SK-N-SH treated with all-trans-retinoic acid at 6 μM for 48 hours (cell line): ENCODE results near the gene C18orf32.

Experiments
- ATAC-seq: fragments of 200-7000 bp; cut with Tn5 transposase; 3 replicates; pipeline ENCODE4 v1.9.1; 2020; ENCODE audit warnings: mild to moderate bottlenecking, moderate library complexity
- BACH2 ChIP-seq: fragments of 250-450 bp; sonication (Bioruptor Pico); IDR thresholded peaks from 2 replicates; pipeline ENCODE4 v1.9.0; 2021; ENCODE audit warnings: mild to moderate bottlenecking, borderline replicate concordance
- CSDC2 ChIP-seq: fragments of 250-450 bp; sonication (Bioruptor Pico); IDR thresholded peaks from 2 replicates; pipeline ENCODE4 v1.5.0; 2020; ENCODE audit warnings: mild to moderate bottlenecking, moderate library complexity
- ESRRG ChIP-seq: fragments of 250-450 bp; sonication (Bioruptor Pico); IDR thresholded peaks from 2 replicates; pipeline ENCODE4 v1.6.1; 2021; ENCODE audit warnings: mild to moderate bottlenecking
- GLIS3 ChIP-seq: fragments of 250-450 bp; sonication (Bioruptor Pico); IDR thresholded peaks from 2 replicates; pipeline ENCODE4 v1.5.0; 2020; ENCODE audit warnings: mild to moderate bottlenecking, moderate library complexity
- ISL1 ChIP-seq: fragments of 250-450 bp; sonication (Bioruptor Pico); IDR thresholded peaks from 2 replicates; pipeline ENCODE4 v2.1.2; 2022; ENCODE audit warnings: mild to moderate bottlenecking, moderate library complexity
- OSR1 ChIP-seq: fragments of 250-450 bp; sonication (Bioruptor Pico); IDR thresholded peaks from 2 replicates; pipeline ENCODE4 v1.8.0; 2022; ENCODE audit warnings: moderate library complexity, mild to moderate bottlenecking, inconsistent platforms
- PPARA ChIP-seq: fragments of 250-450 bp; sonication (Bioruptor Pico); IDR thresholded peaks from 2 replicates; pipeline ENCODE4 v1.5.0; 2020; ENCODE audit warnings: mild to moderate bottlenecking, borderline replicate concordance
- RARB ChIP-seq: fragments of 250-450 bp; sonication (Bioruptor Pico); IDR thresholded peaks from 2 replicates; pipeline ENCODE4 v1.8.0; 2021; ENCODE audit warnings: mild to moderate bottlenecking, moderate library complexity
- SNAI2 ChIP-seq: fragments of 250-450 bp; sonication (Bioruptor Pico); IDR thresholded peaks from 2 replicates; pipeline ENCODE4 v1.5.0; 2020; ENCODE audit warnings: mild to moderate bottlenecking, moderate library complexity
- TCF4 ChIP-seq: fragments of 250-450 bp; sonication (Bioruptor Pico); IDR thresholded peaks from 2 replicates; pipeline ENCODE4 v1.8.0; 2021; ENCODE audit warnings: mild to moderate bottlenecking, moderate library complexity, borderline replicate concordance
- TOX ChIP-seq: fragments of 250-450 bp; sonication (Bioruptor Pico); IDR thresholded peaks from 2 replicates; pipeline ENCODE4 v1.8.0; 2021; ENCODE audit warnings: mild to moderate bottlenecking, moderate library complexity, borderline replicate concordance
- ZFP30 ChIP-seq: fragments of 450-650 bp; formaldehyde crosslinking; IDR thresholded peaks from 2 replicates; pipeline ENCODE4 v1.5.0; 2022; ENCODE audit warnings: mild to moderate bottlenecking, moderate library complexity
- ZNF565 ChIP-seq: fragments of 450-650 bp; formaldehyde crosslinking; conservative IDR thresholded peaks from 2 replicates; pipeline ENCODE4 v1.5.0; 2020; ENCODE audit warnings: low read depth, mild to moderate bottlenecking, moderate library complexity
- TF ChIP-seq, protein P1 (sequence below): fragments of 250-450 bp; sonication (Bioruptor Pico); IDR thresholded peaks from 2 replicates; pipeline ENCODE4 v1.5.1; 2021; ENCODE audit warnings: mild to moderate bottlenecking, moderate library complexity
- TF ChIP-seq, protein P2 (sequence below): fragments of 250-450 bp; sonication (Bioruptor Pico); IDR thresholded peaks from 2 replicates; pipeline ENCODE4 v1.5.1; 2020; ENCODE audit warnings: low read depth, mild to moderate bottlenecking, moderate library complexity
- TF ChIP-seq, protein P3 (sequence below): fragments of 250-450 bp; sonication (Bioruptor Pico); IDR thresholded peaks from 2 replicates; pipeline ENCODE4 v1.5.0; 2020; ENCODE audit warnings: mild to moderate bottlenecking, moderate library complexity

The C18orf32 gene

DNA sequence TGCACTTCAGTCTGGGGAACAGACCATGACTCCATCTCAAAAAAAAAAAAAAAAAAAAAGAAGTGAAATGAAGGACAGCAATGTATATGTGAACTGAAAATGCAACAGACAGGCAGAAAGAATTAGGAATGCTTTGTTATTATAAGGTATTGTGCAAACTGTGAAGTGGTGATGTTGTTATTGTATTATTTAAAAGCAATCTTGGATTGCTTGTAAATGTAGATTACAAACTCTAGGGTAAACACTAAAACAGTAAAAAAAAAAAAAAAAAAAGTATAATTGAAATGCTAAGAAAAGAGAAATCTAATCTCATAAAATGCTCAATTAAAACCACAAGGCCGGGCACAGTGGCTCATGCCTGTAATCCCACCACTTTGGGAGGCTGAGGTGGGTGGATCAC is 51.9 kb downstream of the C18orf32 start:
- no peak for ATAC-seq
- no peak for TF ChIP-seq ZNF565 (CRISPR knock-in tag)
- TF ChIP-seq, all 23 proteins: peak for 0

DNA sequence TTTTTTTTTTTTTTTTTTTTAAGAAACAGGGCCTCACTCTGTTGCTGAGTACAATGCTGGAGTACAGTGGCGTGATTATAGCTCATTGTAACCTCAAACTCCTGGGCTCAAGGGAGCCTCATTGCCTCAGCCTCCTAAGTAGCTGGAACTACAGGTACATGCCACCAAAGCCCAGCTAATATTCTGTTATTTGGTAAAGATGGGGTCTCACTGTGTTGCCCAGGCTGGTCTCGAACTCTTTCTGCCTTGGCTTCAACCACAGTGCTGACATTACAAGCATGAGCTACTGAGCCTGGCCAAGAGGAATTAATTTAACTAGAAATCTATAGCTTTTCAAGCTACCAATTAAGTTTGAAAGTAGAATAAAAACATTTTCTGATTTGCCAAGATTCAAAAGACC is 54.4 kb downstream of the C18orf32 start:
- TF ChIP-seq ISL1 (no peak), TCF4 (no peak), CSDC2 (CRISPR knock-in tag) (no peak), ZNF565 (CRISPR knock-in tag) (no peak), ESRRG (no peak)
- TF ChIP-seq, protein P1, sequence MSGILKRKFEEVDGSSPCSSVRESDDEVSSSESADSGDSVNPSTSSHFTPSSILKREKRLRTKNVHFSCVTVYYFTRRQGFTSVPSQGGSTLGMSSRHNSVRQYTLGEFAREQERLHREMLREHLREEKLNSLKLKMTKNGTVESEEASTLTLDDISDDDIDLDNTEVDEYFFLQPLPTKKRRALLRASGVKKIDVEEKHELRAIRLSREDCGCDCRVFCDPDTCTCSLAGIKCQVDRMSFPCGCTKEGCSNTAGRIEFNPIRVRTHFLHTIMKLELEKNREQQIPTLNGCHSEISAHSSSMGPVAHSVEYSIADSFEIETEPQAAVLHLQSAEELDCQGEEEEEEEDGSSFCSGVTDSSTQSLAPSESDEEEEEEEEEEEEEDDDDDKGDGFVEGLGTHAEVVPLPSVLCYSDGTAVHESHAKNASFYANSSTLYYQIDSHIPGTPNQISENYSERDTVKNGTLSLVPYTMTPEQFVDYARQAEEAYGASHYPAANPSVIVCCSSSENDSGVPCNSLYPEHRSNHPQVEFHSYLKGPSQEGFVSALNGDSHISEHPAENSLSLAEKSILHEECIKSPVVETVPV (CRISPR knock-in tag) = no peak
- TF ChIP-seq, protein P2, sequence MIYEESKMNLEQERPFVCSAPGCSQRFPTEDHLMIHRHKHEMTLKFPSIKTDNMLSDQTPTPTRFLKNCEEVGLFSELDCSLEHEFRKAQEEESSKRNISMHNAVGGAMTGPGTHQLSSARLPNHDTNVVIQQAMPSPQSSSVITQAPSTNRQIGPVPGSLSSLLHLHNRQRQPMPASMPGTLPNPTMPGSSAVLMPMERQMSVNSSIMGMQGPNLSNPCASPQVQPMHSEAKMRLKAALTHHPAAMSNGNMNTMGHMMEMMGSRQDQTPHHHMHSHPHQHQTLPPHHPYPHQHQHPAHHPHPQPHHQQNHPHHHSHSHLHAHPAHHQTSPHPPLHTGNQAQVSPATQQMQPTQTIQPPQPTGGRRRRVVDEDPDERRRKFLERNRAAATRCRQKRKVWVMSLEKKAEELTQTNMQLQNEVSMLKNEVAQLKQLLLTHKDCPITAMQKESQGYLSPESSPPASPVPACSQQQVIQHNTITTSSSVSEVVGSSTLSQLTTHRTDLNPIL (CRISPR knock-in tag) = no peak
- TF ChIP-seq, all 23 proteins: peak for 0
- no peak for ATAC-seq

DNA sequence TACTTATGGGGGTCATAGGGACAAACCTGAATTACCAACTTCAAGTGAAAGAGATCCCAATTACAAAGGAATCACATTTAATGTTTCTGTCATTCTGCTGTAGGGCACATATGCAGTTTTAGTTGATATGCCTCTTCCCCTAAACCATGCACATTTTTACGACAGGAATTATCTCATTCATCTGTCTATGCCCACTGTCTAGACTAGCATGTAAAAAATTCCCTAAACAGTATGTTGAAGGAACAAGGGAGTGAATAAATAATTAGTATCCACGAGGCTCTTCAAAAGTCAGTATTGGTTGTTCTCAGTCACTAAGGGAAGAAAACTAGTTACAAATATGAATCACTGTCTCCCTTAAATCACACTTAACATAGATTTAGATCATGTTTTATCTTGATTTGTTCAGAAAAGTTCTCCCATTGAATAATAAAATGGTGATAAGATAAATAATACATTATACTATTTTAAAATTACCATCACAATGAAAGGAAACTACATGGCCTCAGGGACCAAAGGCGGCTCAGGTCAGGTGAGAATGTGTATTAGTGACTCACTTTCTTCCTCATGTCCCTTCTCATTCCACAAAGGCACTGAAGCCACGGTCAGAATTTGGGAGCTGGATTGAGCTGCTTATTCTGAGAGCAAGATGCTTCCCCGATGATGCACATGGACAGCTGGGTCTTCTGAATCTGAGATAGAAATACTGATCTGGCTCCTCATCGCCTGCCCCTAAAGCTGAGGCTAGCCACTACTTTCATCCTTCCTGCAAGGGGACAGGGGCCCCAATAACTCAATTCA is 55.7 kb downstream of the C18orf32 start:
- no peak for TF ChIP-seq PPARA
- no peak for TF ChIP-seq CSDC2 (CRISPR knock-in tag)
- no peak for TF ChIP-seq BACH2
- TF ChIP-seq TOX (CRISPR knock-in tag) = no peak
- TF ChIP-seq, protein P3, sequence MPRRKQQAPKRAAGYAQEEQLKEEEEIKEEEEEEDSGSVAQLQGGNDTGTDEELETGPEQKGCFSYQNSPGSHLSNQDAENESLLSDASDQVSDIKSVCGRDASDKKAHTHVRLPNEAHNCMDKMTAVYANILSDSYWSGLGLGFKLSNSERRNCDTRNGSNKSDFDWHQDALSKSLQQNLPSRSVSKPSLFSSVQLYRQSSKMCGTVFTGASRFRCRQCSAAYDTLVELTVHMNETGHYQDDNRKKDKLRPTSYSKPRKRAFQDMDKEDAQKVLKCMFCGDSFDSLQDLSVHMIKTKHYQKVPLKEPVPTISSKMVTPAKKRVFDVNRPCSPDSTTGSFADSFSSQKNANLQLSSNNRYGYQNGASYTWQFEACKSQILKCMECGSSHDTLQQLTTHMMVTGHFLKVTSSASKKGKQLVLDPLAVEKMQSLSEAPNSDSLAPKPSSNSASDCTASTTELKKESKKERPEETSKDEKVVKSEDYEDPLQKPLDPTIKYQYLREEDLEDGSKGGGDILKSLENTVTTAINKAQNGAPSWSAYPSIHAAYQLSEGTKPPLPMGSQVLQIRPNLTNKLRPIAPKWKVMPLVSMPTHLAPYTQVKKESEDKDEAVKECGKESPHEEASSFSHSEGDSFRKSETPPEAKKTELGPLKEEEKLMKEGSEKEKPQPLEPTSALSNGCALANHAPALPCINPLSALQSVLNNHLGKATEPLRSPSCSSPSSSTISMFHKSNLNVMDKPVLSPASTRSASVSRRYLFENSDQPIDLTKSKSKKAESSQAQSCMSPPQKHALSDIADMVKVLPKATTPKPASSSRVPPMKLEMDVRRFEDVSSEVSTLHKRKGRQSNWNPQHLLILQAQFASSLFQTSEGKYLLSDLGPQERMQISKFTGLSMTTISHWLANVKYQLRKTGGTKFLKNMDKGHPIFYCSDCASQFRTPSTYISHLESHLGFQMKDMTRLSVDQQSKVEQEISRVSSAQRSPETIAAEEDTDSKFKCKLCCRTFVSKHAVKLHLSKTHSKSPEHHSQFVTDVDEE = no peak
- TF ChIP-seq RARB (CRISPR knock-in tag) = no peak
- TF ChIP-seq SNAI2 (CRISPR knock-in tag) = no peak
- TF ChIP-seq, protein P2 (CRISPR knock-in tag) = no peak
- TF ChIP-seq, protein P1 (CRISPR knock-in tag) = no peak
- no peak for TF ChIP-seq GLIS3 (CRISPR knock-in tag)
- no peak for TF ChIP-seq OSR1 (CRISPR knock-in tag)
- no peak for TF ChIP-seq ZFP30 (CRISPR knock-in tag)
- TF ChIP-seq TCF4 = no peak
- TF ChIP-seq ESRRG = no peak
- no peak for ATAC-seq
